HepG2 (cell line): ENCODE data around the gene ASXL1. TPM values are rescaled to one million over a fixed set of nuclear protein-coding genes. Genes with fewer than 3 reads are reported as not detected.

ENCODE experiments used
- ATAC-seq: fragments of 200-7000 bp; cut with Tn5 transposase; 3 replicates; pipeline ENCODE4 v1.9.1; 2020; ENCODE audit warnings: mild to moderate bottlenecking, moderate library complexity
- BruUV-seq: library from RNA; stranded (reverse); fragments of 400-500 nt; replicated peaks from 2 replicates; lab custom pipeline; 2021; lab: Mats Ljungman, UMichigan
- CTCF ChIA-PET: fragments of 300-600 bp; formaldehyde crosslinking; extraction: SDS; loops from one replicate; lab custom pipeline; 2021; ENCODE audit warnings: low total read pairs, inconsistent platforms, low intra/inter-chr PET ratio; lab: Yijun Ruan, JAX
- POLR2A ChIA-PET: fragments of 350-600 bp; sonication (Branson Sonifier 250); formaldehyde crosslinking; loops from one replicate; lab custom pipeline; 2020; ENCODE audit warnings: antibody characterized with exemption, inconsistent platforms; lab: Yijun Ruan, JAX
- DNase-seq: peaks from one replicate; pipeline ENCODE4 v3.0.0-alpha.2; 2015; ENCODE audit warnings: low spot score
- FAIRE-seq: peaks from 3 replicates; lab custom pipeline; 2011; peaks lifted over from hg19 to GRCh38; lab: Jason Lieb, UNC
- H2AFZ ChIP-seq: one replicate; pipeline ENCODE4 v1.6.1; 2011; ENCODE audit warnings: low read length, inconsistent platforms
- H3K27ac ChIP-seq: fragments of 300-600 bp; 3 replicates; pipeline ENCODE4 v1.8.0; 2011; ENCODE audit warnings: mixed run types, mild to moderate bottlenecking, mixed read lengths, low read length, inconsistent platforms; ENCODE audit not compliant: insufficient read depth; ENCODE audit errors: extremely low read length
- H3K27me3 ChIP-seq, 2 experiments: fragments of 200-600 bp in 1 of 2; 2 replicates in 1 of 2; 3 replicates in 1 of 2; pipeline versions ENCODE4 v1.6.0 to v1.8.0; 2011; ENCODE audit warnings: low read length in 2 of 2, mild to moderate bottlenecking in 2 of 2, moderate library complexity in 2 of 2, inconsistent platforms in 1 of 2; ENCODE audit not compliant: insufficient read depth in 2 of 2, control insufficient read depth in 1 of 2
- H3K36me3 ChIP-seq, 2 experiments: fragments of 200-600 bp in 1 of 2; replicated peaks in 1 of 2; 2 replicates in 1 of 2; 3 replicates in 1 of 2; pipeline versions ENCODE4 v1.5.1 to v1.8.0; 2011; ENCODE audit warnings: low read length in 2 of 2, inconsistent platforms in 1 of 2; ENCODE audit not compliant: insufficient read depth in 2 of 2, control insufficient read depth in 1 of 2
- H3K4me1 ChIP-seq: 2 replicates; pipeline ENCODE4 v1.5.1; 2012; ENCODE audit warnings: low read length, inconsistent platforms; ENCODE audit not compliant: insufficient read depth
- H3K4me2 ChIP-seq: 2 replicates; pipeline ENCODE4 v1.6.0; 2011; ENCODE audit warnings: low read depth, low read length, inconsistent platforms
- H3K4me3 ChIP-seq, 3 experiments: fragments of 200-600 bp in 1 of 3; sonication (generic), shearing (Covaris generic) in 1 of 3; replicated peaks in 1 of 3; 2 replicates each; pipeline ENCODE4 v1.5.1; 2011 to 2016; ENCODE audit warnings: low read length in 3 of 3, inconsistent platforms in 2 of 3, low read depth in 2 of 3, mild to moderate bottlenecking in 2 of 3, control low read depth in 1 of 3, mixed read lengths in 1 of 3; ENCODE audit not compliant: insufficient read depth in 1 of 3
- H3K79me2 ChIP-seq: one replicate; pipeline ENCODE4 v1.6.1; 2011; ENCODE audit warnings: low read length, inconsistent platforms; ENCODE audit not compliant: insufficient read depth
- H3K9ac ChIP-seq: 2 replicates; pipeline ENCODE4 v1.6.0; 2011; ENCODE audit warnings: mild to moderate bottlenecking, low read depth, low read length, inconsistent platforms; ENCODE audit not compliant: insufficient read depth
- H3K9me3 ChIP-seq: 2 replicates; pipeline ENCODE4 v1.5.1; 2012; ENCODE audit warnings: mild to moderate bottlenecking, low read length
- H4K20me1 ChIP-seq: 2 replicates; pipeline ENCODE4 v1.6.0; 2011; ENCODE audit warnings: inconsistent platforms, mild to moderate bottlenecking, low read length, moderate library complexity; ENCODE audit not compliant: insufficient read depth
- AGO2 ChIP-seq: fragments of 200-400 bp; formaldehyde crosslinking; optimal IDR thresholded peaks from 2 replicates; pipeline ENCODE3; 2017; ENCODE audit warnings: mild to moderate bottlenecking, low read depth, low read length, moderate library complexity
- AHR ChIP-seq: IDR thresholded peaks from 2 replicates; pipeline ENCODE4 v1.6.1; 2018; ENCODE audit warnings: missing genetic modification reagents, missing compliant biosample characterization
- MATR3 ChIP-seq: sonication (generic); formaldehyde crosslinking; IDR thresholded peaks from 2 replicates; pipeline ENCODE4 v1.4.0; 2020; ENCODE audit warnings: missing genetic modification reagents
- MED13 ChIP-seq: sonication (generic); formaldehyde crosslinking; IDR thresholded peaks from 2 replicates; pipeline ENCODE4 v1.5.0; 2020; ENCODE audit warnings: missing genetic modification reagents
- RBM22 ChIP-seq: fragments of 200-400 bp; formaldehyde crosslinking; optimal IDR thresholded peaks from 2 replicates; pipeline ENCODE3; 2017; ENCODE audit warnings: mild to moderate bottlenecking, low read length, moderate library complexity
- ZBTB38 ChIP-seq: sonication (generic); formaldehyde crosslinking; IDR thresholded peaks from 2 replicates; pipeline ENCODE4 v1.5.1; 2020; ENCODE audit warnings: mild to moderate bottlenecking, missing genetic modification reagents
- ZNF253 ChIP-seq: sonication (generic); formaldehyde crosslinking; IDR thresholded peaks from 2 replicates; pipeline ENCODE4 v1.8.0; 2022; ENCODE audit warnings: mild to moderate bottlenecking, missing genetic modification reagents, borderline replicate concordance
- ZNF501 ChIP-seq: sonication (generic); formaldehyde crosslinking; IDR thresholded peaks from 2 replicates; pipeline ENCODE4 v1.5.1; 2020; ENCODE audit warnings: mild to moderate bottlenecking, moderate library complexity, missing genetic modification reagents
- ZNF737 ChIP-seq: sonication (generic); formaldehyde crosslinking; IDR thresholded peaks from 2 replicates; pipeline ENCODE4 v1.5.0; 2020; ENCODE audit warnings: missing genetic modification reagents, mild to moderate bottlenecking, borderline replicate concordance
- ZNF768 ChIP-seq: sonication (generic); formaldehyde crosslinking; IDR thresholded peaks from 2 replicates; pipeline ENCODE4 v1.4.0; 2020; ENCODE audit warnings: missing genetic modification reagents
- WGBS: methylation state at CpG from one replicate; pipeline ENCODE4 v1.1.6; 2017; ENCODE audit warnings: low lambda C conversion rate; 5-methylcytosine and 5-hydroxymethylcytosine counted together
- in situ Hi-C: cut with HindIII; loops from 2 replicates; pipeline ENCODE4 v1.10.0; 2017; ENCODE audit warnings: low pct_unique_long_range_greater_than_20kb; ENCODE audit not compliant: extremely low pct_ligation_motif_present
- intact Hi-C: fragments of 100-400 bp; cut with micrococcal nuclease; formaldehyde crosslinking; loops from one replicate; pipeline ENCODE4 v1.10.0; 2022; ENCODE audit not compliant: unreplicated experiment
- polyA plus RNA-seq, 8 experiments: library from polyadenylated mRNA; depleted of rRNA in 3 of 8; stranded (reverse) in 7 of 8; unstranded in 1 of 8; fragments of >200 nt; fragmentation: Illumina TruSeq in 4 of 8; extraction: Trizol in 4 of 8; gene quantifications; 2 replicates each; pipeline versions ENCODE4 v1.2.1 to v1.2.3, GENCODE V29; 2011 to 2016; ENCODE audit warnings: low read depth in 4 of 8, missing spikeins in 1 of 8, mixed read lengths in 1 of 8; ENCODE audit not compliant: insufficient read depth in 1 of 8
- total RNA-seq, 5 experiments: library from RNA; depleted of rRNA; stranded (reverse); fragments of >200 nt; fragmentation: Illumina TruSeq; extraction: Trizol; gene quantifications; 2 replicates each; pipeline ENCODE4 v1.2.3, GENCODE V29; 2016; ENCODE audit warnings: low read depth in 1 of 5
- TF ChIP-seq, protein P1 (sequence below): sonication (generic); formaldehyde crosslinking; IDR thresholded peaks from 2 replicates; pipeline ENCODE4 v1.5.1; 2020; ENCODE audit warnings: mild to moderate bottlenecking, missing genetic modification reagents, moderate library complexity

The ASXL1 gene
- total and polyA plus RNA-seq, 2 of the 13 experiments (the other 11 are each of a cell fraction or from before 2014, with no cell fraction given), result 62.1 to 74.8 TPM

DNA sequence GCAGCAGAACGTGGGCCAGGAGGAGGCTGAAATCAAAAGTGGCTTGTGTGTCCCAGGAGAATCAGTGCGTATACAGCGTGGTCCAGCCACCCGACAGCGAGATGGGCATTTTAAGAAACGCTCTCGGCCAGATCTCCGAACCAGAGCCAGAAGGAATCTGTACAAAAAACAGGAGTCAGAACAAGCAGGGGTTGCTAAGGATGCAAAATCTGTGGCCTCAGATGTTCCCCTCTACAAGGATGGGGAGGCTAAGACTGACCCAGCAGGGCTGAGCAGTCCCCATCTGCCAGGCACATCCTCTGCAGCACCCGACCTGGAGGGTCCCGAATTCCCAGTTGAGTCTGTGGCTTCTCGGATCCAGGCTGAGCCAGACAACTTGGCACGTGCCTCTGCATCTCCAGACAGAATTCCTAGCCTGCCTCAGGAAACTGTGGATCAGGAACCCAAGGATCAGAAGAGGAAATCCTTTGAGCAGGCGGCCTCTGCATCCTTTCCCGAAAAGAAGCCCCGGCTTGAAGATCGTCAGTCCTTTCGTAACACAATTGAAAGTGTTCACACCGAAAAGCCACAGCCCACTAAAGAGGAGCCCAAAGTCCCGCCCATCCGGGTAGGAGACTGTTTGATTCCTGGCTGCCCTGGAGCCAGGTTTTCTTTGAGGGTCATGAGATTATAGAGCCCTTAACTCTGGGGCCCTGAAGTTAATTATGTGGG lies 75.3 kb downstream of the ASXL1 start:
- H3K4me1 ChIP-seq, result peaks cover 17% of the 10 kb centered on the region
- FAIRE-seq, result no peak

DNA sequence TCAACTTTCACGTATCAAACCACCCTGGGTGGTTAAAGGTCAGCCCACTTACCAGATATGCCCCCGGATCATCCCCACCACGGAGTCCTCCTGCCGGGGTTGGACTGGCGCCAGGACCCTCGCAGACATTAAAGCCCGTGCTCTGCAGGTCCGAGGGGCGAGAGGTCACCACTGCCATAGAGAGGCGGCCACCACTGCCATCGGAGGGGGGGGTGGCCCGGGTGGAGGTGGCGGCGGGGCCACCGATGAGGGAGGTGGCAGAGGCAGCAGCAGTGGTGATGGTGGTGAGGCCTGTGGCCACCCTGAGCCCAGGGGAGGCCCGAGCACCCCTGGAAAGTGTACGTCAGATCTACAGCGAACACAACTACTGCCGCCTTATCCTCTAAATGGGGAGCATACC lies 76.3 kb downstream of the ASXL1 start:
- no peak for TF ChIP-seq ZNF737 (CRISPR knock-in tag)
- TF ChIP-seq, protein P1, sequence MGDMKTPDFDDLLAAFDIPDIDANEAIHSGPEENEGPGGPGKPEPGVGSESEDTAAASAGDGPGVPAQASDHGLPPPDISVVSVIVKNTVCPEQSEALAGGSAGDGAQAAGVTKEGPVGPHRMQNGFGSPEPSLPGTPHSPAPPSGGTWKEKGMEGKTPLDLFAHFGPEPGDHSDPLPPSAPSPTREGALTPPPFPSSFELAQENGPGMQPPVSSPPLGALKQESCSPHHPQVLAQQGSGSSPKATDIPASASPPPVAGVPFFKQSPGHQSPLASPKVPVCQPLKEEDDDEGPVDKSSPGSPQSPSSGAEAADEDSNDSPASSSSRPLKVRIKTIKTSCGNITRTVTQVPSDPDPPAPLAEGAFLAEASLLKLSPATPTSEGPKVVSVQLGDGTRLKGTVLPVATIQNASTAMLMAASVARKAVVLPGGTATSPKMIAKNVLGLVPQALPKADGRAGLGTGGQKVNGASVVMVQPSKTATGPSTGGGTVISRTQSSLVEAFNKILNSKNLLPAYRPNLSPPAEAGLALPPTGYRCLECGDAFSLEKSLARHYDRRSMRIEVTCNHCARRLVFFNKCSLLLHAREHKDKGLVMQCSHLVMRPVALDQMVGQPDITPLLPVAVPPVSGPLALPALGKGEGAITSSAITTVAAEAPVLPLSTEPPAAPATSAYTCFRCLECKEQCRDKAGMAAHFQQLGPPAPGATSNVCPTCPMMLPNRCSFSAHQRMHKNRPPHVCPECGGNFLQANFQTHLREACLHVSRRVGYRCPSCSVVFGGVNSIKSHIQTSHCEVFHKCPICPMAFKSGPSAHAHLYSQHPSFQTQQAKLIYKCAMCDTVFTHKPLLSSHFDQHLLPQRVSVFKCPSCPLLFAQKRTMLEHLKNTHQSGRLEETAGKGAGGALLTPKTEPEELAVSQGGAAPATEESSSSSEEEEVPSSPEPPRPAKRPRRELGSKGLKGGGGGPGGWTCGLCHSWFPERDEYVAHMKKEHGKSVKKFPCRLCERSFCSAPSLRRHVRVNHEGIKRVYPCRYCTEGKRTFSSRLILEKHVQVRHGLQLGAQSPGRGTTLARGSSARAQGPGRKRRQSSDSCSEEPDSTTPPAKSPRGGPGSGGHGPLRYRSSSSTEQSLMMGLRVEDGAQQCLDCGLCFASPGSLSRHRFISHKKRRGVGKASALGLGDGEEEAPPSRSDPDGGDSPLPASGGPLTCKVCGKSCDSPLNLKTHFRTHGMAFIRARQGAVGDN (CRISPR knock-in tag), result peak; percentile 22; the same call in 1 of the 2 replicates
- peak; percentile 68 for TF ChIP-seq AGO2
- TF ChIP-seq ZNF768, result 0 out of 2 replicates have a peak, but pooled peaks have one; percentile 25
- TF ChIP-seq MATR3 (CRISPR knock-in tag), result peak; percentile 90; the same call in 1 of the 2 replicates
- peaks cover 15% of the 10 kb centered on the region; the same call in 1 of the 2 replicates for H4K20me1 ChIP-seq
- peaks cover 17% of the 10 kb centered on the region for H3K4me1 ChIP-seq
- in situ Hi-C loops, result loop anchor here (10.0 kb wide), 1 partner anchor 60 kb away; no protein-coding TSS in a partner anchor
- H3K9me3 ChIP-seq, result no peaks in the 10 kb centered on the region
- no peak overlapping the region for H2AFZ ChIP-seq
- no peak overlapping the region for H3K9ac ChIP-seq
- BruUV-seq, result no TSS peak
- ATAC-seq (no peak), FAIRE-seq (no peak), DNase-seq (no peak)
- intact Hi-C loops, result no loop called here
- H3K27ac ChIP-seq, result no peak overlapping the region
- ChIA-PET CTCF (no interaction called here), POLR2A (no interaction called here)
- H3K4me3 ChIP-seq, result no peak overlapping the region
- H3K36me3 ChIP-seq, result peaks cover 79 to 98% of the 10 kb centered on the region in 2 experiments
- WGBS, result 95% methylated on average over 19 of the region's 19 CpGs
- H3K27me3 ChIP-seq, result no peaks in the 10 kb centered on the region
- H3K79me2 ChIP-seq, result no peaks in the 10 kb centered on the region
- H3K4me2 ChIP-seq, result no peak overlapping the region

More for the DNA sequence above, 75.3 kb downstream of the ASXL1 start:
- no peak overlapping the region for H3K27ac ChIP-seq
- H3K9me3 ChIP-seq, result no peaks in the 10 kb centered on the region
- no peak overlapping the region for H3K4me3 ChIP-seq
- in situ Hi-C loops, result loop anchor here (10.0 kb wide), 1 partner anchor 59 kb away; no protein-coding TSS in a partner anchor
- TF ChIP-seq AGO2, result peak; percentile 31
- no peak for TF ChIP-seq MED13 (CRISPR knock-in tag)
- 0 out of 2 replicates have a peak, but pooled peaks have one; percentile 25 for TF ChIP-seq ZNF253
- TF ChIP-seq ZBTB38 (CRISPR knock-in tag), result 0 out of 2 replicates have a peak, but pooled peaks have one; percentile 21
- TF ChIP-seq AHR (CRISPR knock-in tag), result no peak
- peak; percentile 67 for TF ChIP-seq RBM22
- TF ChIP-seq ZNF501, result 0 out of 2 replicates have a peak, but pooled peaks have one; percentile 22
- TF ChIP-seq, all 625 proteins: peak for 5
- ChIA-PET CTCF (no interaction called here), POLR2A (interaction anchor here (1.6 kb wide), 1 partner anchor 219 kb away, joined by 4 read pairs; no protein-coding TSS in a partner anchor)
- no peaks in the 10 kb centered on the region for H3K79me2 ChIP-seq
- no peaks in the 10 kb centered on the region for H3K27me3 ChIP-seq
- no peak for DNase-seq
- H3K9ac ChIP-seq, result no peak overlapping the region
- H2AFZ ChIP-seq, result no peak overlapping the region
- H3K36me3 ChIP-seq, result peaks cover 82 to 98% of the 10 kb centered on the region in 2 experiments
- ATAC-seq, result no peak
- H3K4me2 ChIP-seq, result no peak overlapping the region
- BruUV-seq, result TSS peak; percentile 33
- peaks cover 13% of the 10 kb centered on the region; the same call in 1 of the 2 replicates for H4K20me1 ChIP-seq
- WGBS, result 96% methylated on average over 20 of the region's 20 CpGs
- intact Hi-C loops, result no loop called here
